PFSK-1 (cell line): Measurements from ENCODE around the gene FBXO5.
A peak's percentile ranks its signal among the peaks of the same experiment; 100 is the strongest.

ENCODE experiments used
- FOXP2 ChIP-seq: optimal IDR thresholded peaks from 2 replicates; pipeline ENCODE3; 2011; ENCODE audit warnings: borderline replicate concordance, control low read depth, inconsistent platforms; ENCODE audit not compliant: insufficient read depth; ENCODE audit errors: extremely low read length, extremely low read depth
- POLR2AphosphoS5 ChIP-seq: IDR thresholded peaks from 2 replicates; pipeline ENCODE4 v1.6.1; 2012; ENCODE audit warnings: low read depth, mild to moderate bottlenecking, control low read depth, low read length, moderate library complexity
- REST ChIP-seq, 2 experiments: IDR thresholded peaks; 2 replicates each; pipeline versions ENCODE4 v1.6.1 to v1.8.0; 2011 to 2012; ENCODE audit warnings: low read depth in 2 of 2, low read length in 2 of 2, control low read depth in 1 of 2, inconsistent platforms in 1 of 2, mild to moderate bottlenecking in 1 of 2, moderate library complexity in 1 of 2; ENCODE audit not compliant: insufficient read depth in 1 of 2
- SIN3A ChIP-seq: IDR thresholded peaks from 2 replicates; pipeline ENCODE4 v1.6.1; 2012; ENCODE audit warnings: mild to moderate bottlenecking, low read length, moderate library complexity, borderline replicate concordance; ENCODE audit not compliant: insufficient read depth
- TAF1 ChIP-seq: IDR thresholded peaks from 2 replicates; pipeline ENCODE4 v1.6.1; 2012; ENCODE audit warnings: low read length, control low read depth, borderline replicate concordance; ENCODE audit not compliant: insufficient read depth

FBXO5 gene

GRCh38 chr6:153001767-153002612 is 19.1 kb upstream of the FBXO5 start:
- 0 out of 2 replicates have a peak, but pooled peaks have one; percentile 2 for TF ChIP-seq TAF1
- no peak for TF ChIP-seq REST (IDR thresholded peaks at IDR 0.05; ENCODE audit: insufficient read depth in 1 of 2, low read depth in 2 of 2, low read length in 2 of 2)

- TF ChIP-seq POLR2AphosphoS5, result no peak
- no peak for TF ChIP-seq SIN3A
- TF ChIP-seq FOXP2, result no peak
These were observed 17.4 kb upstream of the FBXO5 start for GRCh38 chr6:153000243-153000642.

- no peak for TF ChIP-seq REST (IDR thresholded peaks at IDR 0.05; ENCODE audit: insufficient read depth in 1 of 2, low read depth in 2 of 2, low read length in 2 of 2)
These were observed 11.0 kb upstream of the FBXO5 start for GRCh38 chr6:152993847-152994246.

GRCh38 chr6:152993431-152993830 is 10.6 kb upstream of the FBXO5 start:
- no peak for TF ChIP-seq FOXP2
- TF ChIP-seq SIN3A, result no peak
- no peak for TF ChIP-seq POLR2AphosphoS5
- TF ChIP-seq TAF1, result no peak
- TF ChIP-seq REST (IDR thresholded peaks at IDR 0.05; ENCODE audit: insufficient read depth in 1 of 2, low read depth in 2 of 2, low read length in 2 of 2), result no peak

GRCh38 chr6:152986978-152987377 is 4.1 kb upstream of the FBXO5 start:
- TF ChIP-seq POLR2AphosphoS5 (no peak), SIN3A (no peak)

GRCh38 chr6:152984513-152984872 is 1.7 kb upstream of the FBXO5 start:
- TF ChIP-seq SIN3A, result no peak
- TF ChIP-seq TAF1, result no peak
- TF ChIP-seq REST (IDR thresholded peaks at IDR 0.05; ENCODE audit: insufficient read depth in 1 of 2, low read depth in 2 of 2, low read length in 2 of 2), result no peak
- no peak for TF ChIP-seq FOXP2
- TF ChIP-seq POLR2AphosphoS5, result no peak
